ENCODE results near the gene FAM219A.
"Not testable (repeated sequence)": the region's sequence is repeated elsewhere in the genome, so short reads cannot be mapped to it uniquely, and the experiment has no call there.

- TF ChIP-seq RARB (CRISPR knock-in tag; IDR thresholded peaks at IDR 0.05); ARNTL (CRISPR knock-in tag; IDR thresholded peaks at IDR 0.05; ENCODE audit: borderline replicate concordance, low read depth); OSR1 (CRISPR knock-in tag; IDR thresholded peaks at IDR 0.05): not testable (repeated sequence)
- TF ChIP-seq, protein P1, sequence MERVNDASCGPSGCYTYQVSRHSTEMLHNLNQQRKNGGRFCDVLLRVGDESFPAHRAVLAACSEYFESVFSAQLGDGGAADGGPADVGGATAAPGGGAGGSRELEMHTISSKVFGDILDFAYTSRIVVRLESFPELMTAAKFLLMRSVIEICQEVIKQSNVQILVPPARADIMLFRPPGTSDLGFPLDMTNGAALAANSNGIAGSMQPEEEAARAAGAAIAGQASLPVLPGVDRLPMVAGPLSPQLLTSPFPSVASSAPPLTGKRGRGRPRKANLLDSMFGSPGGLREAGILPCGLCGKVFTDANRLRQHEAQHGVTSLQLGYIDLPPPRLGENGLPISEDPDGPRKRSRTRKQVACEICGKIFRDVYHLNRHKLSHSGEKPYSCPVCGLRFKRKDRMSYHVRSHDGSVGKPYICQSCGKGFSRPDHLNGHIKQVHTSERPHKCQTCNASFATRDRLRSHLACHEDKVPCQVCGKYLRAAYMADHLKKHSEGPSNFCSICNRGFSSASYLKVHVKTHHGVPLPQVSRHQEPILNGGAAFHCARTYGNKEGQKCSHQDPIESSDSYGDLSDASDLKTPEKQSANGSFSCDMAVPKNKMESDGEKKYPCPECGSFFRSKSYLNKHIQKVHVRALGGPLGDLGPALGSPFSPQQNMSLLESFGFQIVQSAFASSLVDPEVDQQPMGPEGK (CRISPR knock-in tag; IDR thresholded peaks at IDR 0.05; ENCODE audit: borderline replicate concordance): not testable (repeated sequence)
Measured at GRCh38 chr9:34437926-34438307, 20.5 kb downstream of the FAM219A start.

Measured in SK-N-SH treated with all-trans-retinoic acid at 6 μM for 48 hours (cell line).